Thyroid gland (tissue), 4 donors: ENCODE data around the gene FAM20C. TPM values are rescaled to one million over a fixed set of nuclear protein-coding genes. Genes with fewer than 3 reads are reported as not detected.

Experiments
- DNase-seq, 2 donors: peaks; one replicate each; pipeline ENCODE4 v3.0.0-alpha.2; 2019
- H3K27ac ChIP-seq, 3 donors: fragments of 200-600 bp; sonication (generic); 1 replicate in 2 of 3; 2 replicates in 1 of 3; pipeline ENCODE4 v1.5.1; 2016 to 2019; ENCODE audit warnings: mild to moderate bottlenecking in 1 of 3, moderate library complexity in 1 of 3
- H3K27me3 ChIP-seq: fragments of 200-600 bp; sonication (generic); one replicate; pipeline ENCODE4 v1.5.1; 2019
- H3K36me3 ChIP-seq, 2 donors: fragments of 200-600 bp; sonication (generic); one replicate each; pipeline ENCODE4 v1.5.1; 2016 to 2019
- H3K4me1 ChIP-seq, 2 donors: fragments of 200-600 bp; sonication (generic); one replicate each; pipeline ENCODE4 v1.5.1; 2017 to 2019
- H3K4me3 ChIP-seq, 3 donors: fragments of 200-600 bp; sonication (generic); replicated peaks in 1 of 3; 1 replicate in 2 of 3; 2 replicates in 1 of 3; pipeline ENCODE4 v1.5.1; 2016; ENCODE audit warnings: mild to moderate bottlenecking in 1 of 3
- H3K9me3 ChIP-seq: fragments of 200-600 bp; sonication (generic); one replicate; pipeline ENCODE4 v1.5.1; 2017
- CTCF ChIP-seq, 6 experiments: fragments of 200-600 bp in 3 of 6; fragments of 450-650 bp in 3 of 6; sonication (generic) in 3 of 6; IDR thresholded peaks; one replicate each; pipeline ENCODE4 v1.5.1; 2016 to 2019; ENCODE audit warnings: antibody characterized with exemption in 6 of 6, mild to moderate bottlenecking in 2 of 6, inconsistent platforms in 1 of 6, moderate library complexity in 1 of 6
- POLR2A ChIP-seq, 2 donors: fragments of 450-650 bp; IDR thresholded peaks; one replicate each; pipeline ENCODE4 v1.6.1; 2017; ENCODE audit warnings: antibody characterized with exemption in 2 of 2, mild to moderate bottlenecking in 2 of 2, moderate library complexity in 1 of 2
- WGBS, 2 donors: methylation state at CpG; one replicate each; pipeline ENCODE4 v1.1.5; 2017; 5-methylcytosine and 5-hydroxymethylcytosine counted together
- intact Hi-C: fragments of 100-400 bp; cut with DNase I; formaldehyde crosslinking; loops from one replicate; pipeline ENCODE4 v1.15.1; 2023
- total RNA-seq, 4 donors: library from RNA; depleted of rRNA; stranded (reverse); fragments of >200 nt; gene quantifications; one replicate each; pipeline ENCODE4 v1.2.3, GENCODE V29; 2016

Gene FAM20C
- total RNA-seq, 4 donors from 2014 or later, result 14.0 to 41.8 (median 23.3) TPM

GRCh38 chr7:186516-187113 is 5.8 kb upstream of the FAM20C start:
- Histone ChIP-seq H3K27me3 (no peaks in the 10 kb centered on the region), H3K4me1 (peaks cover 11 to 14% of the 10 kb centered on the region in 2 donors), H3K4me3 (no peak overlapping the region), H3K36me3 (no peaks in the 10 kb centered on the region), H3K27ac (no peak overlapping the region), H3K9me3 (no peaks in the 10 kb centered on the region)
- DNase-seq, result no peak
- intact Hi-C loops, result no loop called here
- TF ChIP-seq POLR2A (IDR thresholded peaks at IDR 0.05), result no peak
- no peak for TF ChIP-seq CTCF (IDR thresholded peaks at IDR 0.05)
- 84 to 85% methylated on average over 19 to 20 of the region's 26 CpGs for WGBS, 2 donors

- Histone ChIP-seq H3K4me1 (peaks cover 13 to 16% of the 10 kb centered on the region in 2 donors), H3K27me3 (no peaks in the 10 kb centered on the region), H3K9me3 (no peaks in the 10 kb centered on the region), H3K4me3 (no peak overlapping the region), H3K36me3 (no peaks in the 10 kb centered on the region), H3K27ac (no peak overlapping the region)
- intact Hi-C loops, result no loop called here
- no peak for DNase-seq
- 87 to 89% methylated on average over 22 to 25 of the region's 28 CpGs for WGBS, 2 donors
- TF ChIP-seq POLR2A (IDR thresholded peaks at IDR 0.05) (no peak), CTCF (IDR thresholded peaks at IDR 0.05) (no peak)
These were observed 5.0 kb upstream of the FAM20C start for GRCh38 chr7:187227-187927.

- Histone ChIP-seq H3K4me3 (no peak overlapping the region), H3K27ac (no peak overlapping the region), H3K36me3 (no peaks in the 10 kb centered on the region), H3K9me3 (no peaks in the 10 kb centered on the region), H3K4me1 (peaks cover 13 to 16% of the 10 kb centered on the region in 2 donors), H3K27me3 (no peaks in the 10 kb centered on the region)
- TF ChIP-seq CTCF (IDR thresholded peaks at IDR 0.05) (no peak), POLR2A (IDR thresholded peaks at IDR 0.05) (no peak)
- DNase-seq, result no peak
- WGBS, 2 donors, result 91 to 92% methylated on average over 11 of the region's 11 CpGs
- intact Hi-C loops, result no loop called here
These were observed 4.2 kb upstream of the FAM20C start for GRCh38 chr7:188174-188573.

GRCh38 chr7:188727-189500 is 3.5 kb upstream of the FAM20C start:
- Histone ChIP-seq H3K27ac (no peak overlapping the region), H3K9me3 (no peaks in the 10 kb centered on the region), H3K36me3 (no peaks in the 10 kb centered on the region), H3K4me1 (peaks cover 17 to 20% of the 10 kb centered on the region in 2 donors), H3K27me3 (no peaks in the 10 kb centered on the region), H3K4me3 (no peak overlapping the region)
- 66 to 69% methylated on average over 23 to 24 of the region's 24 CpGs for WGBS, 2 donors
- intact Hi-C loops, result no loop called here
- no peak for TF ChIP-seq CTCF (IDR thresholded peaks at IDR 0.05)
- DNase-seq, result no peak

- no peak overlapping the region for H3K27ac ChIP-seq
- intact Hi-C loops, result no loop called here
- no peak for DNase-seq
- H3K36me3 ChIP-seq, result no peaks in the 10 kb centered on the region
- H3K4me1 ChIP-seq, result peaks cover 25 to 28% of the 10 kb centered on the region in 2 donors
- TF ChIP-seq CTCF (IDR thresholded peaks at IDR 0.05) (no peak), POLR2A (IDR thresholded peaks at IDR 0.05) (no peak)
- H3K4me3 ChIP-seq, result no peak overlapping the region
- H3K9me3 ChIP-seq, result no peaks in the 10 kb centered on the region
- whole genome bisulfite sequencing, 2 donors, result 73 to 93% methylated on average over 4 of the region's 4 CpGs
- no peaks in the 10 kb centered on the region for H3K27me3 ChIP-seq
These were observed 2.7 kb upstream of the FAM20C start for GRCh38 chr7:189719-190118.
